Measurements from ENCODE around the gene ANKRD37.

DNA sequence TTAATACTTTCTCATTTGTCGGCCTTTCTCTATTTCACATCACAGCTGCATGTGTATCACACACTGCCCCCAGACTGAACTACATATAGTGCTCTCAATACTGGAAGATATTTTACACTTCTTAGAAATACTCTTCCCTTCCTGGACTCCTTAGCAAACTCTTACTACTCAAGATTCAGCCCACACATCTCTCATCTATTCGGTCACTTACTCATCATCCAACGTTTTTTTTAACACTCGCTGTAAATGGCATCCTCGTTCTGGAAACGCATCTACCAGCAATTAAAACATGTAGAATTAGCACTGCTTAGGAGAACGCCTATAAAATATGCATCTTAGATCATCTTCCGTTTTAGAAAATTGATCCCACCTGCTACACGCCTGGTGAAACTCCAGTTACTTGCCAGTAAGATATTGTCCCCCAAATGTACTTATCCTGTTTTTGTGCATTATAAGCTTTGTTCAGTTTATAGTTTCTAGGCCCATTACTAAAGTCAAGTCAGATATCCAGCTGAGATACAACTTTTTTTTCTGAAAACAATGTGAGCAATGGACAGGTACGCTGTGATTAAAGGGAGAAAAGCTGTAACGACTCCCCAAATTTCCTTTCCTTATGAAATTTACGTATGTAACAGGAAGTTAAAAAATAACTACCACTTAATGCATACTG lies 1.9 kb upstream of the ANKRD37 start:
- TF ChIP-seq, protein P1, sequence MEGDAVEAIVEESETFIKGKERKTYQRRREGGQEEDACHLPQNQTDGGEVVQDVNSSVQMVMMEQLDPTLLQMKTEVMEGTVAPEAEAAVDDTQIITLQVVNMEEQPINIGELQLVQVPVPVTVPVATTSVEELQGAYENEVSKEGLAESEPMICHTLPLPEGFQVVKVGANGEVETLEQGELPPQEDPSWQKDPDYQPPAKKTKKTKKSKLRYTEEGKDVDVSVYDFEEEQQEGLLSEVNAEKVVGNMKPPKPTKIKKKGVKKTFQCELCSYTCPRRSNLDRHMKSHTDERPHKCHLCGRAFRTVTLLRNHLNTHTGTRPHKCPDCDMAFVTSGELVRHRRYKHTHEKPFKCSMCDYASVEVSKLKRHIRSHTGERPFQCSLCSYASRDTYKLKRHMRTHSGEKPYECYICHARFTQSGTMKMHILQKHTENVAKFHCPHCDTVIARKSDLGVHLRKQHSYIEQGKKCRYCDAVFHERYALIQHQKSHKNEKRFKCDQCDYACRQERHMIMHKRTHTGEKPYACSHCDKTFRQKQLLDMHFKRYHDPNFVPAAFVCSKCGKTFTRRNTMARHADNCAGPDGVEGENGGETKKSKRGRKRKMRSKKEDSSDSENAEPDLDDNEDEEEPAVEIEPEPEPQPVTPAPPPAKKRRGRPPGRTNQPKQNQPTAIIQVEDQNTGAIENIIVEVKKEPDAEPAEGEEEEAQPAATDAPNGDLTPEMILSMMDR (IDR thresholded peaks at IDR 0.05) = no peak
- no peak for TF ChIP-seq POLR2AphosphoS5 (IDR thresholded peaks at IDR 0.05)
- no peak for TF ChIP-seq POLR2A (IDR thresholded peaks at IDR 0.05)
- TF ChIP-seq EP300 (IDR thresholded peaks at IDR 0.05) = no peak

All from upper lobe of left lung (tissue), 4 donors.